ENCODE data around the gene LCK.
A peak's percentile ranks its signal among the peaks of the same experiment; 100 is the strongest.

The LCK gene

DNA sequence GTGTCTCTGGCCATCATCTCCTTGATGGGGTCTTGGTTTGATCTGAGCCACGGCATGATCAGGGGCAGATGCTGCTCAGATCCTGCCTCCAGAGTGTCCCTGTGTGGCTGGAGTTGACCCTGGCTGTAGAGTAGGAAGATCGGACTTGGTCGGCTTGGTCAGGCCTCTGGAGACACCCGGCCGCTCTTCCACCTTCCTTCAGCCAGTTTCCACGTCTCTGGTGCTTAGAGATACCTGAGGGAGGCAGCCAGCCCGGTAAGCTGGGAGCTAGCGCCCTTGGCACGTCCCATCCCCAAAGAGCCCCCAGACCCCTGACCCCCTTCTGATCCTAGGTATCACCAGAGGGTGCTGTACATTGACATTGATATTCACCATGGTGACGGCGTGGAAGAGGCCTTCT, 76.1 kb downstream of the LCK start:
- no peak for DNase-seq (ENCODE audit: low spot score)

DNA sequence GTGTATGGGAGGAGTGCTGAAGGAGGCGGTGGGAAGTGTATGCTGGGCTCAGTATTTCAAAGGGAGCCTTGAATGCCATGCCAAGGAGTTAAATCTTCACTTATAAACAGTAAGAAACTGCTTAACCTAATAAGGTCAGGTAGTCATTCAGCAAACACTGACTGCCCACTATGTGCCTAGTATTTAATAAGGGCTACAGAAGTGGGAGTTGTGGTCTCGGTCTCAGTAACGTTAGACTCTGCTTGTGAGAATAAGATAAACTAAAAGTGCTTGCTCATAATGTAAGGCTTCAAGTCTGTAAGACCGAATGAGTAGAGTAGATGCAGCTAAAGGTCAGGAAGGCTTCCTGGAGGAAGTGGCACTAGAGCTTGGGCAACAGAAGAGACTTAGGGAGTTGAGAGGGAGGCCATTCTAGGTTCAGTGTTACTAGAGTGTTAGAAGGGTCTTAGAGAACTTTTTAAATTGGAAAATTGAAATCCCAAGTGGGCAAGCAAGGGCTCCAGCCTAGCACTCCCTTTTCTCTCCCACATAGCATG, 78.9 kb downstream of the LCK start:
- no peak for DNase-seq (ENCODE audit: low spot score)

DNA sequence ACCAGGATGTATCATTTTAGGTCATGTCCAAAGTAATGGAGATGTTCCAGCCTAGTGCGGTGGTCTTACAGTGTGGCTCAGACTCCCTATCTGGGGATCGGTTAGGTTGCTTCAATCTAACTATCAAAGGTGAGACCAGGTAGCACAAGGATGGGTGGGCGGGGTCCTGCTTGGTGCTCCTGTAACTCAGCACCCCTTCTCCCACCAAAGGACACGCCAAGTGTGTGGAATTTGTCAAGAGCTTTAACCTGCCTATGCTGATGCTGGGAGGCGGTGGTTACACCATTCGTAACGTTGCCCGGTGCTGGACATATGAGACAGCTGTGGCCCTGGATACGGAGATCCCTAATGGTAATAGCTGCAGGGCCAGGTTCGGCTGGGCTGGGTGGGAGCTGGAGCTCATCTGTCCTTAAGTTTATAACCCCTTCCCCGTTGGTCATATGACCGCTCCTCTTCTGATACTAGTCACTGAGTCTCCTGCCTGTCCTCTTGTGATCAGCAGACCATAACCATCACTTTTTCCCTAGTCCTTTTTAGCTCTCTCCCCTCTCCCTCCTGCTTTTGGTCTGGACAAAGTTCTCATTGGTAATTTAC, 79.6 kb downstream of the LCK start:
- DNase-seq (ENCODE audit: low spot score): no peak

DNA sequence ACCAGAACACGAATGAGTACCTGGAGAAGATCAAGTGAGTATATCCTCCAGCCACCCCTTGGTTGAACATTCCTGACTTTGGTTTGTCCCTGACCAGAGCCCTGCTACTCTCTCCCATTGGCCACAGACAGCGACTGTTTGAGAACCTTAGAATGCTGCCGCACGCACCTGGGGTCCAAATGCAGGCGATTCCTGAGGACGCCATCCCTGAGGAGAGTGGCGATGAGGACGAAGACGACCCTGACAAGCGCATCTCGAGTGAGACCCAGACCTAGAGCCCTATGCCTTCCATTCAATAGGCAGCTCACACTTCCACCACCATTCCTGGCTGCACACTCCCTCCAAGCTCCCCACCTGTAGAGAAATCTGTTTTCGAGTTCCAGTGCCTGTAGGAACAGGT, 80.5 kb downstream of the LCK start:
- DNase-seq (ENCODE audit: low spot score): no peak

DNA sequence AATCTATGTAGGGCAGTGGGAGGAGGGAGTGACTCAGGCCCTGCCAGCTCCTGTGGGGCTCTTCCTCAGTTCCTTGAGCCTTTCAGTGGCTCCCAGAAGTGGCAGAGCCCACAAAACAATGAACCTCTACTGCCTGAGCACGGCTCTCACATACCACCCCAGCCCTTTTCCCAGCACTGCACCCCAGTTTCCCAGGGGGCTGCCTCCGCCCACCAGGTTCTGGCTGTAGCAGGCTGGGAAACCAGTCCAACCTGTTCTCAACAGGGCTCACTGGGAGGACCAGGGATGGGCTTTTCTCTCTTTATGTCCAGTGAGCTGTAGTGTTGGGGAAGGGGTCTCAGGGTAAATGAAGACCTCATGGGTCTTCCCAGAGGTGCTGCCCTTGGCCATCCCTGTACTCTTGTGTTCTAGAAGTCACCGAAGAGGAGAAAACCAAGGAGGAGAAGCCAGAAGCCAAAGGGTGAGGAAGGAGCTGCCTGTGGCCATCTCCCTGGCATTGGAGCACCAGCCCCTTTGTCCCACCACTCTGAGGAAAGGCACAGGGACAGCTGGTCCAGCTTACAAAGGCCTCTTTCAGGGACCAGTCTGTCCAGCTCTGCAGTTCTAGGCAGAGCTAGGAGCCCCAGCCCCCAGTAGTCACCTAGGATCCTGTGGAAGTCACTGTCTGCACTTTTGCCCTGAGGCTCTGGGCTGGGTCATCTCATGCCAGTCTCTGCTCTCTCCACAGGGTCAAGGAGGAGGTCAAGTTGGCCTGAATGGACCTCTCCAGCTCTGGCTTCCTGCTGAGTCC, 81.4 kb downstream of the LCK start:
- DNase-seq (ENCODE audit: low spot score): no peak

DNA sequence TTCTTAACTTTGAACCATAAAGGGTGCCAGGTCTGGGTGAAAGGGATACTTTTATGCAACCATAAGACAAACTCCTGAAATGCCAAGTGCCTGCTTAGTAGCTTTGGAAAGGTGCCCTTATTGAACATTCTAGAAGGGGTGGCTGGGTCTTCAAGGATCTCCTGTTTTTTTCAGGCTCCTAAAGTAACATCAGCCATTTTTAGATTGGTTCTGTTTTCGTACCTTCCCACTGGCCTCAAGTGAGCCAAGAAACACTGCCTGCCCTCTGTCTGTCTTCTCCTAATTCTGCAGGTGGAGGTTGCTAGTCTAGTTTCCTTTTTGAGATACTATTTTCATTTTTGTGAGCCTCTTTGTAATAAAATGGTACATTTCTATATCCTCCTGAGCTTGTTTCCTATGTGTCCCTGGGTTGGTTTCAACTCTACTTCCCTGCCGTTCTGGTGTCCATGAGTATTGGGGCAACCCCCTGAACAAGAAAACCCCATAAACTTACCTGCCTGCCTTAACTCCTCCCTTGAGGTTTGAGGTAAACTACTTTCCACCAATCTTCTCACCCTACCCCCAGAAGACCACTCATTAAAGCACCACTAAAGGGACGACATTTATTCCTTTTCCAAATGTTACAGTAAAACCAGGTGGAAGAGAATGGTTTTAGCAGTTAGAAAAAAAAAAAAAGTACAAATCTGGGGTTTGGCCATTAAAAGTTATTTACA, 82.3 kb downstream of the LCK start:
- DNase-seq (ENCODE audit: low spot score): no peak

DNA sequence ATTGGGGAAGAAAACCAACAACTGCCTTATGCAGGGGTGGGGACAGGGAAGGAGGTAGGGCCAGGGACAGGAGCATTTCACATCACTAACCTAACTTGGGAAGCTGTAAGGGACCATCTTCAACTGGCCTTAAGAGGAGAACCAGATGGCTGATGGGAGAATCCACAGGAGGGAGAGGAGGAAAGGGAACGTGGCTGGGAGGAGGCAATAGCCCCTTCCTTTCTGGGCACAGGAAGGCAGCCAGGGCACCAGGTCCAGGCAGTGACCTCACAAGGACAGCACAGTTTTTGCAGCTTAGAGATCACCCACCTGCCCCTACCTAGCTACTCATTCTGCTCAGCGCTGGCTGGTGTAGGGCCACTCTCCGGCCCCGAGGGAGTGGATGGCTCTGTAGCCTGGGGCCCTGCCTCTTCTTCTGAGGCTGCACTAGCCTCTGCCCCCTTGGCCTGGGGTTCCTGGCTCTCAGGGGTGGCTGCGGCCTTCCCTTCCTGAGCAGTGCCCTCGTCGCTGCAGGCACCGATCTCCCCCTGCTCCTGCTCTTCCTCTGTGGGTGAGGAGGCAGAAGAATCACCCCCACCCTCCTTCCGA, 83.3 kb downstream of the LCK start:
- DNase-seq (ENCODE audit: low spot score): no peak

DNA sequence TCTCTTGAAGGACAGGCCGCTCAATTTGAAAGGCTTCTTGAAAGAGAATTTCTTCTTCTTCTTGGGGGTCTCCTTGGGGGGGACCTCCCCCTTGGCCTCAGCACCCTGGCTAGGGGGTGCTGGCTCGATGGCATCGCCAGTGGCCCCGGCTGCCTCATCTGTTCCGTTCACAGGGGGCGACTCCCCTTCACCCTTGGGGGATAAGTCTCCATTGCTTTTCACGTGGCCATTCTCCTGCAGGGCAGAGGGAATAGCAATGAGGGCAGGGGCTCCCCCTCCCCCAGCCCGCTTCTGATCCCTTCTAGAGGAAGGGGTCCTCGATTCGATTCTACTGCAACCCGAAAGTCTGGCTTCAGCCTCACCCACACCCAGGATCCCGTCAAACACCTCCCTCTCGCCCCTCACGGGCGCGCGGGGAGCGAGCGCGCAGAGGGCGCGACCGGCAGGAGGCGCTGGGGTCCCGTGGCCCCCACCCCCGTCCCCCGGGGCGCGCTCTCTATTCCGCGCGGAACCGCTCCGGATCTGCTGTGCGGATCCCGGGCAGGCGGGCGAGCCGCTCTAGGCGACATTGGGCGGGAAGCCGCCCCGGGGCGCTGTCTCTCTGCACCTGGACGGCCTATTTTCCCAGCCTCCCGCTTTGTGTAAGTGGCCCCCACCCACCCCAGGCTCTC, 83.9 kb downstream of the LCK start:
- DNase-seq (ENCODE audit: low spot score): peak; percentile 66

DNA sequence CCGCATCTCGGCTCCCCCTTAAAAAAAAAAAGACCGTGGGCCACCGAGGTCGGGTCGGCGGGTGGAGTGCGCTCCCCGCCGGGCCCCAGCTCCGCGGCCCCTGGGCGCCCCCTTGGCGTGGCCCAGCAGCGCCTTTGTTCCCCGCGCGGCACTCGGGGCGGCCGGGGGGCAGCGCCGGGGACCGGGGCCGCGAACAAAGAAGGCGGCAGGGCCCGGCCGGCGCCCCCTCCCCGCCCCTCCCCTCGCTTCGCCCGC, 84.4 kb downstream of the LCK start:
- DNase-seq (ENCODE audit: low spot score): no peak

Data from CD4-positive, alpha-beta T cell treated with Interleukin-2 at 100 ng/mL for 4 hours (primary cell).